Tibial nerve (tissue), 4 donors: ENCODE measurements around the gene ASMTL. TPM values are rescaled to one million over a fixed set of nuclear protein-coding genes. Genes with fewer than 3 reads are reported as not detected.
"Not testable (repeated sequence)": the region's sequence is repeated elsewhere in the genome, so short reads cannot be mapped to it uniquely, and the experiment has no call there.

Experiments used
- DNase-seq, 2 donors: peaks; one replicate each; pipeline ENCODE4 v3.0.0-alpha.2; 2019; ENCODE audit warnings: low spot score in 2 of 2
- H3K27ac ChIP-seq, 4 donors: fragments of 200-600 bp; sonication (generic) in 3 of 4; one replicate each; pipeline ENCODE4 v1.5.1; 2017 to 2019; ENCODE audit warnings: mild to moderate bottlenecking in 1 of 4
- H3K27me3 ChIP-seq, 2 donors: fragments of 200-600 bp; sonication (generic) in 1 of 2; one replicate each; pipeline versions ENCODE4 v1.5.1 to v1.6.0; 2017 to 2019
- H3K36me3 ChIP-seq, 3 donors: fragments of 200-600 bp; sonication (generic); one replicate each; pipeline ENCODE4 v1.5.1; 2018 to 2019
- H3K4me1 ChIP-seq, 4 donors: fragments of 200-600 bp; sonication (generic) in 3 of 4; one replicate each; pipeline ENCODE4 v1.5.1; 2017 to 2019
- H3K4me3 ChIP-seq, 4 donors: fragments of 200-600 bp; sonication (generic) in 3 of 4; one replicate each; pipeline ENCODE4 v1.5.1; 2017 to 2019; ENCODE audit warnings: mild to moderate bottlenecking in 1 of 4, moderate library complexity in 1 of 4
- H3K9me3 ChIP-seq, 4 donors: fragments of 200-600 bp; sonication (generic) in 3 of 4; one replicate each; pipeline ENCODE4 v1.5.1; 2017 to 2019
- EP300 ChIP-seq, 2 donors: sonication (generic); formaldehyde crosslinking; IDR thresholded peaks; one replicate each; pipeline ENCODE4 v1.6.1; 2017; ENCODE audit warnings: antibody characterized with exemption in 2 of 2, mild to moderate bottlenecking in 1 of 2
- POLR2A ChIP-seq, 2 donors: fragments of 450-650 bp; IDR thresholded peaks; one replicate each; pipeline ENCODE4 v1.6.1; 2017; ENCODE audit warnings: antibody characterized with exemption in 2 of 2, mild to moderate bottlenecking in 2 of 2, moderate library complexity in 2 of 2
- WGBS, 2 donors: methylation state at CpG; one replicate each; pipeline ENCODE4 v1.1.5; 2018; 5-methylcytosine and 5-hydroxymethylcytosine counted together
- total RNA-seq, 4 donors: library from RNA; depleted of rRNA; stranded (reverse); fragments of >200 nt; gene quantifications; one replicate each; pipeline ENCODE4 v1.1.0, GENCODE V29; 2016
- TF ChIP-seq, protein P1 (sequence below), 5 experiments: fragments of 200-600 bp in 3 of 5; fragments of 450-650 bp in 2 of 5; sonication (generic) in 3 of 5; IDR thresholded peaks; one replicate each; pipeline ENCODE4 v1.5.1; 2016 to 2019; ENCODE audit warnings: antibody characterized with exemption in 5 of 5, mild to moderate bottlenecking in 3 of 5, moderate library complexity in 2 of 5

ASMTL gene
- total RNA-seq, 4 donors from 2014 or later: 25.1 to 47.2 (median 43.3) TPM

- no peak for DNase-seq
- no peak overlapping the region for H3K27ac ChIP-seq
- no peaks in the 10 kb centered on the region for H3K4me1 ChIP-seq
- no peaks in the 10 kb centered on the region for H3K27me3 ChIP-seq
- H3K4me3 ChIP-seq: no peak overlapping the region
- peaks cover 3 to 93% (median 5%) of the 10 kb centered on the region in 3 donors for H3K36me3 ChIP-seq
- TF ChIP-seq EP300 (IDR thresholded peaks at IDR 0.05) (no peak), POLR2A (IDR thresholded peaks at IDR 0.05) (no peak)
- TF ChIP-seq, protein P1, sequence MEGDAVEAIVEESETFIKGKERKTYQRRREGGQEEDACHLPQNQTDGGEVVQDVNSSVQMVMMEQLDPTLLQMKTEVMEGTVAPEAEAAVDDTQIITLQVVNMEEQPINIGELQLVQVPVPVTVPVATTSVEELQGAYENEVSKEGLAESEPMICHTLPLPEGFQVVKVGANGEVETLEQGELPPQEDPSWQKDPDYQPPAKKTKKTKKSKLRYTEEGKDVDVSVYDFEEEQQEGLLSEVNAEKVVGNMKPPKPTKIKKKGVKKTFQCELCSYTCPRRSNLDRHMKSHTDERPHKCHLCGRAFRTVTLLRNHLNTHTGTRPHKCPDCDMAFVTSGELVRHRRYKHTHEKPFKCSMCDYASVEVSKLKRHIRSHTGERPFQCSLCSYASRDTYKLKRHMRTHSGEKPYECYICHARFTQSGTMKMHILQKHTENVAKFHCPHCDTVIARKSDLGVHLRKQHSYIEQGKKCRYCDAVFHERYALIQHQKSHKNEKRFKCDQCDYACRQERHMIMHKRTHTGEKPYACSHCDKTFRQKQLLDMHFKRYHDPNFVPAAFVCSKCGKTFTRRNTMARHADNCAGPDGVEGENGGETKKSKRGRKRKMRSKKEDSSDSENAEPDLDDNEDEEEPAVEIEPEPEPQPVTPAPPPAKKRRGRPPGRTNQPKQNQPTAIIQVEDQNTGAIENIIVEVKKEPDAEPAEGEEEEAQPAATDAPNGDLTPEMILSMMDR (IDR thresholded peaks at IDR 0.05): no peak
- WGBS, 2 donors: 68 to 69% methylated on average over 15 of the region's 15 CpGs
- H3K9me3 ChIP-seq: peaks cover 0 to 9% (median 0%) of the 10 kb centered on the region in 4 donors
Observed at GRCh38 chrX:1416327-1416784, 36.4 kb downstream of the ASMTL start.

DNA sequence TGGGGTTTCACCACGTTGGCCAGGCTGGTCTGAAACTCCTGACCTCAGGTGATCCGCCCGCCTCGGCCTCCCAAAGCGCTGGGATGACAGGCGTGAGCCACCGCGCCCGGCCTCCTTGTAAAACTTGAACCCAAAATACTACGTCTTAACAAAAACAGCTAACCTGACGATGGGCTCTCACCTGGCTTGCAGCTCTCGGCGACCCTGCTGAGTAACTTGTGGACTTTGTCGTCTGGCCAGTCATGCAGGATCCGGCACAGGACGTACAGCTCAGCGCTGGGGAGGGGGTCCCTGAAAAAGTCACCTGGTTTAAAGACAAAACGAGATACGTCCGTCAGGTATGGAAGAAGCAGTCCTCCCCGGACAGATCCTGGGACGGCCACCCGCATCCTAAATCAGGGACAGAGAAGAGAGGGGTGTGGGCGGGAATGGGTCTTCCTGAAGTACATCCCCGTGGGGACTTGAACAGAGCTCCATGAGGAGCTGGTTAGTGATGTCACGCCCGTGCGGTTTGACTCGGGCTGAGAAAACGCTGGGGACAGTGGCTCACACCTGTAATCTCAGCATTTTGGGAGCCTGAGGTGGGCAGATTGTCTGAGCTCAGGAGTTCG, 40.1 kb downstream of the ASMTL start:
- WGBS, 2 donors: 86 to 96% methylated on average over 30 to 31 of the region's 31 CpGs
- DNase-seq: no peak
- TF ChIP-seq, protein P1 (IDR thresholded peaks at IDR 0.05): no peak
- no peak for TF ChIP-seq EP300 (IDR thresholded peaks at IDR 0.05)
- no peak for TF ChIP-seq POLR2A (IDR thresholded peaks at IDR 0.05)
- Histone ChIP-seq H3K9me3 (no peaks in the 10 kb centered on the region), H3K27ac (no peak overlapping the region), H3K4me1 (no peaks in the 10 kb centered on the region), H3K27me3 (no peaks in the 10 kb centered on the region), H3K4me3 (no peak overlapping the region), H3K36me3 (peaks cover 0 to 74% (median 0%) of the 10 kb centered on the region in 3 donors)

DNA sequence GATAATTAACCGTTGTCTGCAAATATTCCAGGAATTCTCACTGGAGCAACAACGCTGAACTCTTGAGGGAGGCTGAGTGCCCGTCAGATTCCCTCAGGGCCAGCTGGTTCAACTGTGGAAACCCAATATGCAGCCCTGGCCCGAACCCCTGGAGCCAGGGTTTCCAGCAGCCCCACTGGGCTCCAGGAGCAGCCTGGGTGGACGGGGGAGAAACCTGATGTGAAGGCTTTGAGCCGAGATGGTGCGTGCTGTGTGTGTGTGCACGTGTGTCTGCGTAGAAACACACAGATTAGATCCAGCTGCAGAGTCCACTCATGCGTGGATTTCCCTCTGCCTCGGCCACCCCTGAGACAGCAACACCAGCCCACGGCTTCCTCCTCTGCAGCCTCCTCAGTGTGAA, 41.4 kb downstream of the ASMTL start:
- H3K4me1 ChIP-seq: no peaks in the 10 kb centered on the region
- no peaks in the 10 kb centered on the region for H3K27me3 ChIP-seq
- no peak overlapping the region for H3K4me3 ChIP-seq
- no peaks in the 10 kb centered on the region for H3K9me3 ChIP-seq
- DNase-seq: no peak
- WGBS, 2 donors: 70 to 71% methylated on average over 12 of the region's 12 CpGs
- H3K27ac ChIP-seq: no peak overlapping the region
- H3K36me3 ChIP-seq: peaks cover 0 to 75% (median 5%) of the 10 kb centered on the region in 3 donors
- no peak for TF ChIP-seq EP300 (IDR thresholded peaks at IDR 0.05)

DNA sequence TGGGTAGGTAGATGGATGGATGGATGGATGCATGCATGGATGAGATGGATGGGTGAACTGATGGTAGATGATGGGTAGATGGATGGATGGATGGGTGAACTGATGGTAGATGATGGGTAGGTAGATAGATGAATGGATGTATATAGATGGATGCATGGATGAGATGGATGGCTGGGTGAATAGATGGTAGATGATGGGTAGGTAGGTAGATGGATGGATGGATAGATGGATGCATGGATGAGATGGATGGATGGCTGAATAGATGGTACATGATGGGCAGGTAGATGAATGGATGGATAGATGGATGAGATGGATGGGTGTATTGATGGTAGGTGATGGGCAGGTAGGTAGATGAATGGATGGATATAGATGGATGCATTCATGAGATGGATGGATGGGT, 45.7 kb downstream of the ASMTL start:
- Histone ChIP-seq H3K9me3 (no peaks in the 10 kb centered on the region), H3K27ac (no peak overlapping the region), H3K36me3 (peaks cover 0 to 78% (median 25%) of the 10 kb centered on the region in 3 donors), H3K4me1 (no peaks in the 10 kb centered on the region), H3K4me3 (no peak overlapping the region), H3K27me3 (no peaks in the 10 kb centered on the region)
- no peak for DNase-seq
- TF ChIP-seq, protein P1 (IDR thresholded peaks at IDR 0.05): no peak
- TF ChIP-seq EP300 (IDR thresholded peaks at IDR 0.05) (no peak), POLR2A (IDR thresholded peaks at IDR 0.05) (no peak)

- peaks cover 0 to 78% (median 25%) of the 10 kb centered on the region in 3 donors for H3K36me3 ChIP-seq
- not testable (repeated sequence) for H3K4me1 ChIP-seq, H3K4me3 ChIP-seq, H3K27ac ChIP-seq, DNase-seq, H3K27me3 ChIP-seq, H3K9me3 ChIP-seq
- 67 to 88% methylated on average over 2 of the region's 2 CpGs for WGBS, 2 donors
Observed at GRCh38 chrX:1405769-1406168, 46.9 kb downstream of the ASMTL start.

- not testable (repeated sequence) for H3K27me3 ChIP-seq
Observed at GRCh38 chrX:1403867-1404266, 48.8 kb downstream of the ASMTL start.

More at GRCh38 chrX:1403867-1404266, 48.8 kb downstream of the ASMTL start:
- 92 to 94% methylated on average over 3 of the region's 3 CpGs for WGBS, 2 donors
- H3K36me3 ChIP-seq: peaks cover 0 to 89% (median 25%) of the 10 kb centered on the region in 3 donors
- H3K27ac ChIP-seq, DNase-seq, H3K9me3 ChIP-seq, H3K4me1 ChIP-seq, H3K4me3 ChIP-seq: not testable (repeated sequence)
